Esophagus squamous epithelium (tissue), 4 donors: ENCODE results near the gene EPHA5.

Source experiments
- POLR2A ChIP-seq, 4 donors: fragments of 450-650 bp; IDR thresholded peaks; one replicate each; pipeline ENCODE4 v1.6.1; 2017; ENCODE audit warnings: antibody characterized with exemption in 4 of 4, mild to moderate bottlenecking in 4 of 4, moderate library complexity in 3 of 4
- TF ChIP-seq, protein P1 (sequence below), 6 experiments: fragments of 450-650 bp in 4 of 6; fragments of 200-600 bp in 2 of 6; sonication (generic) in 2 of 6; IDR thresholded peaks; one replicate each; pipeline ENCODE4 v1.5.1; 2016 to 2019; ENCODE audit warnings: antibody characterized with exemption in 6 of 6, mild to moderate bottlenecking in 4 of 6, moderate library complexity in 4 of 6

DNA sequence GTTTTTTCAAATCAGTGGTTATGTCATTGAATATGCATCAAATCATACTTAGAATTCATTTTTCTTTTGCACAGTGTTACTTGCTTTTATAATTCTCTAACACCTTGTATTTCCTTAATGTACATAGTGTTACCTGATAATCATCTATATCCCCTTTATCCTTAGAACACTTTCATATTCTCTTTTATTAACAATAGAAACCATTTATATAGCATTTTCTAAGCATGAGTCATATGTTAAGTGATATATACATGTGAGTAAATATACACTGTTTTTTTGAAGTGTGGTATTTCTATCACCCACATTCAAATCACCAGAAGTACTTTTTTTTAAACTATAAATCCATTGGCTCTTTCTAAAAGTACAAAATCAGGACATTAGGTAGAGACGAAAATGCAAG is 15.3 kb downstream of the EPHA5 start:
- no peak for TF ChIP-seq POLR2A (IDR thresholded peaks at IDR 0.05)
- TF ChIP-seq, protein P1, sequence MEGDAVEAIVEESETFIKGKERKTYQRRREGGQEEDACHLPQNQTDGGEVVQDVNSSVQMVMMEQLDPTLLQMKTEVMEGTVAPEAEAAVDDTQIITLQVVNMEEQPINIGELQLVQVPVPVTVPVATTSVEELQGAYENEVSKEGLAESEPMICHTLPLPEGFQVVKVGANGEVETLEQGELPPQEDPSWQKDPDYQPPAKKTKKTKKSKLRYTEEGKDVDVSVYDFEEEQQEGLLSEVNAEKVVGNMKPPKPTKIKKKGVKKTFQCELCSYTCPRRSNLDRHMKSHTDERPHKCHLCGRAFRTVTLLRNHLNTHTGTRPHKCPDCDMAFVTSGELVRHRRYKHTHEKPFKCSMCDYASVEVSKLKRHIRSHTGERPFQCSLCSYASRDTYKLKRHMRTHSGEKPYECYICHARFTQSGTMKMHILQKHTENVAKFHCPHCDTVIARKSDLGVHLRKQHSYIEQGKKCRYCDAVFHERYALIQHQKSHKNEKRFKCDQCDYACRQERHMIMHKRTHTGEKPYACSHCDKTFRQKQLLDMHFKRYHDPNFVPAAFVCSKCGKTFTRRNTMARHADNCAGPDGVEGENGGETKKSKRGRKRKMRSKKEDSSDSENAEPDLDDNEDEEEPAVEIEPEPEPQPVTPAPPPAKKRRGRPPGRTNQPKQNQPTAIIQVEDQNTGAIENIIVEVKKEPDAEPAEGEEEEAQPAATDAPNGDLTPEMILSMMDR (IDR thresholded peaks at IDR 0.05), result no peak
